ENCODE data around the gene PSME1.

PSME1 gene

GRCh38 chr14:24177891-24178290 is 41.9 kb downstream of the PSME1 start:
- DNase-seq, result no peak

GRCh38 chr14:24178399-24179178 is 42.6 kb downstream of the PSME1 start:
- no peak for DNase-seq

- no peak for DNase-seq
Measured at GRCh38 chr14:24179294-24179960, 43.4 kb downstream of the PSME1 start.

GRCh38 chr14:24179961-24180796 is 44.2 kb downstream of the PSME1 start:
- no peak for DNase-seq

GRCh38 chr14:24181371-24182077 is 45.5 kb downstream of the PSME1 start:
- DNase-seq, result no peak

GRCh38 chr14:24182110-24182882 is 46.3 kb downstream of the PSME1 start:
- no peak for DNase-seq

GRCh38 chr14:24183014-24183481 is 47.1 kb downstream of the PSME1 start:
- no peak for DNase-seq

- DNase-seq, result no peak
Measured at GRCh38 chr14:24184104-24184970, 48.3 kb downstream of the PSME1 start.

GRCh38 chr14:24185026-24185425 is 49.0 kb downstream of the PSME1 start:
- DNase-seq, result no peak

GRCh38 chr14:24185741-24186140 is 49.7 kb downstream of the PSME1 start:
- no peak for DNase-seq

- no peak for DNase-seq
Measured at GRCh38 chr14:24186831-24187538, 51.0 kb downstream of the PSME1 start.

- DNase-seq, result no peak
Measured at GRCh38 chr14:24187539-24187915, 51.5 kb downstream of the PSME1 start.

All from NCI-H2227 treated with DMSO at 0.1 percent for 48 hours (cell line).